HG03045 (cell line): ENCODE measurements around the gene EDNRB.

Experiments
- ATAC-seq: cut with Tn5 transposase; IDR thresholded peaks from one replicate; pipeline ENCODE4 v1.9.1; 2021; ENCODE audit warnings: mild to moderate bottlenecking, moderate library complexity; ENCODE audit not compliant: unreplicated experiment

The EDNRB gene

GRCh38 chr13:77898097-77898496 is 20.5 kb downstream of the EDNRB start:
- peak; percentile 77 for ATAC-seq

GRCh38 chr13:77896977-77897376 is 21.7 kb downstream of the EDNRB start:
- ATAC-seq: no peak

DNA sequence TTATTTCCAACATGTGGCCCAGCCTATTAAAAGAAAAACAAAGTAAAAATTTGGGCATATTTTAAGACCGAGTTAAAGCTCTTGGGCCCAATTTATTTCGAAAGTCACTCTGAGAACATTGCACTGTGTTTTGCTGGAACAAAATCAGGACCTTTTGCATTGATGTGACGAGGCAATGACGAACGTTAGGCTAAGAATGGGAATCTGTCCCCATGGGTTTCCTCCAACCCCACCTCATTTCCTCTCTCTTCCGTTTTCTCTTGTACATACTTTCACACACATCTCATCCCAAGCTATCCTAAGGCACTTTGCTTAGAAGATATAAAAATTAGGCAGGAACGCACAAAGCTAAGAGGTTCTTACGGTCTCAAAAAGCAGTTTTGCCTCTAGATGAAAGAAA is 22.1 kb downstream of the EDNRB start:
- no peak for ATAC-seq

DNA sequence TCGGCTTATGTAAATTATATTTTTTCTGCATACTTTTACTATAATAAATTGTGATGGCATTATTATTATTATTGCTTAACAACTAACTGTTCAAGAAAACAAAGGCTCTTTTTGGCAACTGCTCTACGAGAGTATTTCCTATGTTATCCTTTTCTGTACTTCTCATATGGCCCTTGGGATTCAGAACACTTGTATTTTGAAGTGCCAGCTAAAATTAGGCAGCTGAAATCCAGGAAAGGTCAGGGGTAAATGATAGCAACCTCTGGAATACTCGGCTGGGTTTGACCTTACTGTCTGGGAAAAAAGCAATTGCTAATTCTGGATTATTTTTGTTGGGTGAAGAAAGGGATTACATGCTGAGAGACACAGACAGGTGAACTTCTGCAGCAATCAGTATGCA is 23.9 kb downstream of the EDNRB start:
- no peak for ATAC-seq

- no peak for ATAC-seq
Measured at GRCh38 chr13:77893066-77893465, 25.6 kb downstream of the EDNRB start.

DNA sequence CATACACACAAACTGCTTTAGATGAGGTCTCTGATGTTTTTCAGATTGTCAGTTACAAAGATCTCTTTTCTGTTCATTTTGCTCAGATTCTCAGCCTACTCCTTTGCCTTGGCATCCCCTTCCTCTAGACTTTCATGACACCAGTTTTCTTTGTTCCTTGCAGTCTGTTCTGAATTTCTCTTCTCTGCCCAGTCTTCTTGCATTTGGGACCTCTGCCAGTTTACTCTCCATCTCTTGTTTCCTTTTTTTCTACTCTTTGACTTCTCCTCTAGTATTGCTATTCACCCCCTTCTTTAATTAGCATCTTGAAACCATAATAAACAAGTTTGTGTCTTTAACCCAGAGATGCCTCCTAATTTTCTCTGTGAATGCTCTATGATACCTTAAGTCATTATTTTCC is 26.1 kb downstream of the EDNRB start:
- no peak for ATAC-seq

- no peak for ATAC-seq
Measured at GRCh38 chr13:77891486-77891885, 27.1 kb downstream of the EDNRB start.

DNA sequence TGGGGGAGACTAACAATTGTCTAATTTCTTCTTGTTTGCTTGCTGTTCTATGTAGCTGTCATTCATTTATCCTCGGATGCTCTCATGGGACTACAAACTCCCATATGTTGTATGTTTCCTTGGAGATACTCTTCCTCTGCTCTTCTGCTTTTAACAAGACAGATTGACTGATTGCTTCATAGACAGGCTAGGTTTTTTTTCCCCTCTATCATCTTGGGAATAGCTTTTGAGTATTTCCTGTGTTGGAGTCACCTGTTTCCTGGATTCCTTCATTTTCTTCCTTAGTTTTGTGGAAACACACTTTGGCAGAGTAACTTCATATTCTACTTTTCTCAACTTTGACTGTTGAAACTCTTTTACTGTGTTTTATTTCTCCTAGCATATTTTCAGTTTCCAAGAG is 27.6 kb downstream of the EDNRB start:
- no peak for ATAC-seq

DNA sequence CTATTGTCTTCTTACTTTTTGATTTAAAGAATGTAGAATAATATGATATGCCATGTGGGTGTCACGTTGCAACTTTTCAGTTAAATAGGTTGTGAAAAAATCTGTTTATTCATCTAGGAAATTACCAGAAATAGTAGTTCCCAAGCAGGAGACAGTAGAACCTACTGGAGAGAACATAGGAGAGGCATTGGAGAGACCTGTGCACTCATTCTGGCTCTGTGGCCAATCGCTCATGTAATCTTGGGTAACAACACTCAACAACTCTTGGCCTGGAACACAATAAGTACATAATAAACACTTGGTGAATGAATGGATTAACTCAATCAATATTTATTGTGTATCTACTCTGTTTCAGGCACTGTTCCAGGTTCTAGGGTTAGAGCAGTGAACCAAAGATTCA is 35.3 kb downstream of the EDNRB start:
- no peak for ATAC-seq

- no peak for ATAC-seq
Measured at GRCh38 chr13:77878190-77878589, 40.4 kb downstream of the EDNRB start.

DNA sequence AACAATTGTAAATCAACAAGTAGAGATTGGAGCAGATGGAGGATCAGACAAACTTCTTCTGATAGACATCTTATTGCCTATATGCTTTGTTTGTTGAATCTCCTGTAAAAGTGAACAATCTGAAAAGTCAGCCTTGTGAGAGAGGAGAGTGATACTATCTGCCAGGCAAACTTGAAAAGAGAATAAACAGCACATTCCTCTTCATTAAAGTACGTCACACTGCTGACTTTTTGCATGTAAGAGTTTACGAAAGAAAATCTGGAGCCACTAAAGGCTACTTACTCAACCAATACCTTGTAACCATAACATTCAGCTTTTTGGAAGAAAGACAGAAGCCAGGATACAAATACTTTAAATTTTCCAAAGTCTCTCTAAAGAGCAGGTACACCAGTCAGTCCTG is 42.5 kb downstream of the EDNRB start:
- ATAC-seq: no peak

DNA sequence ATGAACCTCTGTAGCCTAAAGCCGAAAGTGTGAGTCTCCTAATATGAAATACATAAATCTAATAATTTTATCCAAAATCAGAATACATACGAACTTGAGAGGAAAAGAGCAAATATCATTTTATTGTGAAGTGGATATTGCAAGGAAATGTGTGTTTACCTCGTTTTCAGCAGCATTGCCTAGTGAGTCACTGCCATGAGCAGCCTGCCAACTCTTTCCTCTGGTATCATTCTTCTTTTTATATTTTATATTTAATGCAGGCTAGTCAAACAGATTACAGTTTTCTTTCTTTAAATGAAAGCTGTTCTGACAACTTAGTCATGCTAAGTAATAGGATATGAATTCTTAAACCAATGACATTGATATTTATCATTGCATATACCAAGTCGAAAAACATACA is 44.2 kb downstream of the EDNRB start:
- no peak for ATAC-seq

DNA sequence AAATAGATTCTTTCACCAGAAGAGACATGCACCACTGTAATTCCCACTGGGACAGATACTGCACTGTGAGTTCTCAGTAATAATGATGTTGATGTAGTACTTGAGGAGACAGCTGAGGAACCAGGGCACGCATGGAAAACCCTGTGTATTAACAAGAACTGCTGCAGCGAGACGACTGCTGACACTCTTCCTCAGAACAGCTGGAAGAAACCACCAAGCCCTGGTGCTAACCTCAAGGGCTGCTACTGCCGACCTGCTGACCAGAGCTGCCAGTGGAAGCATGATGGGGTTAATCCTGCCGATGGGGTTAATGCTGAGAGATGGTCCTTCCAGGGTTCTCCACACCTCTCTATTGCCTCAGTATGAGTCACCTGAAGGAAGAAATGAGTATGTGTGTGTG is 45.6 kb downstream of the EDNRB start:
- ATAC-seq: no peak

DNA sequence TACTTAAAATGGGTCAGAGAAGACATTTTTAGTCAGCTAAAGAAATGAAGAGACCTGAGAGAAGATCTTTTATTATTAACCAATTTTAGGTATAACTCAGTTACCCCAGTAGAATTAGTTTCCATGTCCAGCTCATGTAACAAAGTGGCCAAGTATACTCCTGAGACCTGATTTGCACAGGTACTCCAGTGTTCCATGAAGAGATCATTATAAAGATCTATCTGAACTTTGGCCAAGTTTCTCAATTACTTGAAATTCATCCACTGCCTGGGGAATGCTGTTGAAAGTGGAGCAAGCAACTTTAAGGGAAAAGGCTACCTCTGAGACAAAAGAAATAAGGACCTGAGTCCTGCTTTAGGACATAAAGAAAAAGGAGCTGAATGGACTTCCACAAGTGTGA is 47.0 kb downstream of the EDNRB start:
- no peak for ATAC-seq

DNA sequence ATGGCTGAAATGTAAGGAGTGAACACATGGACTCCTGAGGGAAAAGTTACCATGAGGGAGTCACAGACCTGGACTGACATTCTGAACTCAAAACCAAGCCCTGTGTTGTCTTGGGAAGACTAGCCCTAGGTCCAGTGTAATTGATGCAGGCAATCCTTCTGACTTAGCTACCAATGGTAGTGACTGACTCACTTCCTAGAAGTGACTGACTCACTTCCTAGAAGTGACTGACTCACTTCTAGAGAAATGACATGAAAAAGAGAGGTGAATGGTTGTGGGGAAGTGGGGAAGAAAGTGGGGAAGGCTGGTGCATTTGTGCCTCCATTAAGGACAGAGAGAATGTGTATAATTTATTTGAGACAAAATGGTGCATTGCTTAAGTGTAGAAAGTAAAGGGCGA is 49.9 kb downstream of the EDNRB start:
- no peak for ATAC-seq

- ATAC-seq: no peak
Measured at GRCh38 chr13:77866971-77867370, 51.7 kb downstream of the EDNRB start.

- no peak for ATAC-seq
Measured at GRCh38 chr13:77865622-77866021, 53.0 kb downstream of the EDNRB start.

GRCh38 chr13:77863144-77863543 is 55.5 kb downstream of the EDNRB start:
- no peak for ATAC-seq

DNA sequence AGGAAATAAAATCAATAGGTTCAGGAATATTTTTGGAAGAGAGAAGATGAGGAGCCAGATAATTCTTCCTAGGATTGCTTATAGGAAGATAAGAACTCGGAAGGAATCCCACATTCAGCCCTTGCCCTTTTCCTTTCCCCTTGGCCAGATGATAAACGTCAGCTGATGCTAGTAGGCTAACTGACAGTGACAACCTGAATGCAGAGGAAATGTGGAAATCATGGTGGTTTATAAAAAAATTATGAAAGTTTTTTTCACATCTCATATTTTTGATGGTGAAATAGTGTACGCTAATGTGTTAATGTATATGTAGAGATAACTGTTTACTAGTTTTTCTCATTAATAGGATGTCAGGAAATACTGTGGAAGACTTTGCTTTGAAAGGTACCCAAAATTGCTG is 56.9 kb downstream of the EDNRB start:
- ATAC-seq: no peak

DNA sequence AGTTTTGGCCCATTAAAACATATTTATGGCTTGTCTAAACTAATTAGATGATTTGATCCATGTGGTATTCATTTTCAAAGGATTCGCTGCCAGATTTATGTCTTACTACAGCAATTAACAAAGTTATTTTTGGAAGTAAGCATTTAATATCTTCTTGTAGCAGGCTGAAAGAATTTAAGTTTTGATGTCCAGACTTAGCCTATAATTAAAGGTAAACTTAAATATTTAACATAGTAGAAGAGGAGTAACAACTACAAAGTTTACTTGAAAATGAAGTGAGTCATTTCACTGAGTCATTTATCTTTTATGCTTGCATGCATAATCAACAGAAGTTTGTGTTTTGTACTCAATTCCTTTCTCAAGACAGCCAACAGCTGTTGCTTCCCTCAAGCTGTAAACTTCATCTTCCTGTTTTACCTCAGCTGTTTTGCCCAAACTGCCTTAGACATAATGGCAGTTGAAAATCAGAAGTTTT is 58.1 kb downstream of the EDNRB start:
- no peak for ATAC-seq

DNA sequence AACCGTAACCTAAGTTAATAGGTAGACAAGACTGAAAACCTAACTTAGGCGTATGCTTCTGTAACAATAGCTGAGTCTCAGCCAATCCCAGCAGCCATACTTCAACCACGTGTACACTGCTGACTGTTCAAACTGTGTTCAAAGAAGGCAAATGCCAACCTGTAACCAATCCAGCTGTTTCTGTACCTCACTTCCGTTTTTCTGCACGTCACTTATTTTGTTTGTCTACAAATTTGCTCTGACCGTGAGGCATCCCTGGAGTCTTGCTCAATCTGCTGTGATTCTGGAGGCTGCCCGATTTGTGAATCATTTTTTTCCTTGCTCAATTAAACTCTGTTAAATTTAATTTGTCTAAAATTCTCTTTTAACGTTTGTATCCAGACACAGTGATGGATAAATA is 59.2 kb downstream of the EDNRB start:
- no peak for ATAC-seq

GRCh38 chr13:77857531-77858209 is 61.0 kb downstream of the EDNRB start:
- no peak for ATAC-seq

- no peak for ATAC-seq
Measured at GRCh38 chr13:77853703-77854102, 64.9 kb downstream of the EDNRB start.
